ENCODE measurements around the gene DUSP12. TPM values are rescaled to one million over a fixed set of nuclear protein-coding genes. Genes with fewer than 3 reads are reported as not detected.

The DUSP12 gene
- total RNA-seq, 1 experiment from 2014 or later: 63.6 TPM

- intact Hi-C loops (cut with micrococcal nuclease; ENCODE audit: unreplicated experiment): no loop called here
- H3K36me3 ChIP-seq (ENCODE audit: insufficient read depth, low read length, poor library complexity, severe bottlenecking): peaks cover 6% of the 10 kb centered on the region
- DNase-seq (ENCODE audit: low spot score): no peak
These were observed 52.4 kb downstream of the DUSP12 start for GRCh38 chr1:161801955-161802354.

DNA sequence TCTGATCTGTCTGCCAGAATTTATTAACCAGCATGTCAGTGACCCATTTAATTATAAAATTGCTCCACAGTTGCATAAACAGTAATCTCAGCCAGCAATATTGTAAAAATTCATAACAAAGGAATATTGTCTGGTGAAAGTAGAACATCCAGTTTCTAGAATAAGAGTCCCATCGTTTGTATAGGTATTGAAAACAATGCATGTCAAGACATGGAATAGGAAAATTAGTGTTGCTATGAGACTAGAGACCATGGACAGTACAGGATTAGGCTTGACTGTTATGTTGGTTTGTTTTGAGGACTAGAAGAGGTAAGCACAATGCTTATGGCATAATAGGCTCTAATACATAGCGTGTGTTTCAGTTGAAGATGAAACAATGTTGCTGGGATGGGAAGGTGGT, 53.6 kb downstream of the DUSP12 start:
- peaks cover 5% of the 10 kb centered on the region for H3K36me3 ChIP-seq (ENCODE audit: insufficient read depth, low read length, poor library complexity, severe bottlenecking)
- no peaks in the 10 kb centered on the region for H3K27me3 ChIP-seq (replicated peaks; ENCODE audit: insufficient read depth, low read depth, low read length, poor library complexity)
- ChIA-PET CTCF (no interaction called here), POLR2A (ENCODE audit: low non-redundant PET) (no interaction called here)
- TF ChIP-seq, protein P1, sequence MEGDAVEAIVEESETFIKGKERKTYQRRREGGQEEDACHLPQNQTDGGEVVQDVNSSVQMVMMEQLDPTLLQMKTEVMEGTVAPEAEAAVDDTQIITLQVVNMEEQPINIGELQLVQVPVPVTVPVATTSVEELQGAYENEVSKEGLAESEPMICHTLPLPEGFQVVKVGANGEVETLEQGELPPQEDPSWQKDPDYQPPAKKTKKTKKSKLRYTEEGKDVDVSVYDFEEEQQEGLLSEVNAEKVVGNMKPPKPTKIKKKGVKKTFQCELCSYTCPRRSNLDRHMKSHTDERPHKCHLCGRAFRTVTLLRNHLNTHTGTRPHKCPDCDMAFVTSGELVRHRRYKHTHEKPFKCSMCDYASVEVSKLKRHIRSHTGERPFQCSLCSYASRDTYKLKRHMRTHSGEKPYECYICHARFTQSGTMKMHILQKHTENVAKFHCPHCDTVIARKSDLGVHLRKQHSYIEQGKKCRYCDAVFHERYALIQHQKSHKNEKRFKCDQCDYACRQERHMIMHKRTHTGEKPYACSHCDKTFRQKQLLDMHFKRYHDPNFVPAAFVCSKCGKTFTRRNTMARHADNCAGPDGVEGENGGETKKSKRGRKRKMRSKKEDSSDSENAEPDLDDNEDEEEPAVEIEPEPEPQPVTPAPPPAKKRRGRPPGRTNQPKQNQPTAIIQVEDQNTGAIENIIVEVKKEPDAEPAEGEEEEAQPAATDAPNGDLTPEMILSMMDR (conservative IDR thresholded peaks at IDR 0.05; ENCODE audit: low read depth, low read length): no peak
- TF ChIP-seq EZH2 (IDR thresholded peaks at IDR 0.05; ENCODE audit: borderline replicate concordance, low read depth, low read length, poor library complexity, severe bottlenecking): no peak
- no peaks in the 10 kb centered on the region for H3K9me3 ChIP-seq (ENCODE audit: low read depth, low read length, poor library complexity, severe bottlenecking)
- H3K4me1 ChIP-seq (ENCODE audit: insufficient read depth, low read length, poor library complexity, severe bottlenecking): no peaks in the 10 kb centered on the region
- no TSS peak for BruUV-seq (replicated peaks)
- intact Hi-C loops (cut with micrococcal nuclease; ENCODE audit: unreplicated experiment): no loop called here
- no peak for DNase-seq (ENCODE audit: low spot score)
- H3K4me3 ChIP-seq (ENCODE audit: low read depth, low read length, poor library complexity, severe bottlenecking): no peak overlapping the region
- H3K27ac ChIP-seq (ENCODE audit: low read depth, low read length, poor library complexity, severe bottlenecking): no peak overlapping the region

More at GRCh38 chr1:161801955-161802354, 52.4 kb downstream of the DUSP12 start:
- no TSS peak for BruUV-seq (replicated peaks)
- Histone ChIP-seq H3K9me3 (ENCODE audit: low read depth, low read length, poor library complexity, severe bottlenecking) (no peaks in the 10 kb centered on the region), H3K4me3 (ENCODE audit: low read depth, low read length, poor library complexity, severe bottlenecking) (no peak overlapping the region), H3K27me3 (replicated peaks; ENCODE audit: insufficient read depth, low read depth, low read length, poor library complexity) (no peaks in the 10 kb centered on the region), H3K4me1 (ENCODE audit: insufficient read depth, low read length, poor library complexity, severe bottlenecking) (no peaks in the 10 kb centered on the region), H3K27ac (ENCODE audit: low read depth, low read length, poor library complexity, severe bottlenecking) (no peak overlapping the region)
- ChIA-PET POLR2A (ENCODE audit: low non-redundant PET) (no interaction called here), CTCF (no interaction called here)
- no peak for TF ChIP-seq EZH2 (IDR thresholded peaks at IDR 0.05; ENCODE audit: borderline replicate concordance, low read depth, low read length, poor library complexity, severe bottlenecking)
- TF ChIP-seq, protein P1 (conservative IDR thresholded peaks at IDR 0.05; ENCODE audit: low read depth, low read length): no peak

DNA sequence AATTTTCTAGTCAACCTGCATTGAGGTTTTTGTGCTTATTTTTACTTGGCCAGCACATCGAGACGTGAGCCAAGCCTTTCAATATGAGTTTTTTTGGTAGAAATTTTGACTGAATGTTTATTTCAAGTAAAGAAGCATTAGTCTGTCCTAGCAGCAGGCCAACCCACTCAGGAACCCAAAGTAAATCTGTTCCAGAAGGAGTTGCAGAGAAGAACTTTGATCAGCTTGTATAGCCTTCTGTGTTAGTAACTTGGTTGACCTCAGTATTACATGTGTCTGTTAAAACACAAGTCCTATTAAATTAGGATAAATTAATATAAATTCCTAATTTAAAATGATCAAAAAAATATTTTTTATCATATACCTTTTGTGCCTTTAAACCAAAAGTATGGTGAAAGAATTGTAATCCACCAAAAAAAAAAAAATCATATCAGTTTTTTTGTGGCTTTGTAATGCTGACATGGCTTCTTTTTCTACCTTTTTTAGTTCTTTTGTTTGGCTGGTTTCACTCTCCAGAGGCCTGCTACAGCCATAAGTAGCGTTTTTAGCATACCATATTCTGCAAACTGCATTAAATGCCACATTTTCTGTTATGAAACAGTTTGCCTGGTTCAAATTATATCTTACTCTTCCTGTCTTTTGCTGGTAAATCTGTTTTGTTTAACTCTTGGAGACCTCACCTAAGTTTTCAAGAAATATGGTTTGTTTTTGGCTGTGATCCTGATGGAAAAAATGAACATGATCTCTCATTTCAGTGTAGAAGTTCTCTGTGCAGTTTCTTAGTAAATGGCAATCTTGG, 56.0 kb downstream of the DUSP12 start:
- intact Hi-C loops (cut with micrococcal nuclease; ENCODE audit: unreplicated experiment): no loop called here
- no TSS peak for BruUV-seq (replicated peaks)
- H3K4me3 ChIP-seq (ENCODE audit: low read depth, low read length, poor library complexity, severe bottlenecking): no peak overlapping the region
- CTCF ChIA-PET: no interaction called here
- H3K27ac ChIP-seq (ENCODE audit: low read depth, low read length, poor library complexity, severe bottlenecking): no peak overlapping the region
- peaks cover 4% of the 10 kb centered on the region for H3K9me3 ChIP-seq (ENCODE audit: low read depth, low read length, poor library complexity, severe bottlenecking)
- no peak for DNase-seq (ENCODE audit: low spot score)
- H3K36me3 ChIP-seq (ENCODE audit: insufficient read depth, low read length, poor library complexity, severe bottlenecking): peaks cover 5% of the 10 kb centered on the region
- POLR2A ChIA-PET (ENCODE audit: low non-redundant PET): no interaction called here
- H3K4me1 ChIP-seq (ENCODE audit: insufficient read depth, low read length, poor library complexity, severe bottlenecking): no peaks in the 10 kb centered on the region
- no peaks in the 10 kb centered on the region for H3K27me3 ChIP-seq (replicated peaks; ENCODE audit: insufficient read depth, low read depth, low read length, poor library complexity)
- TF ChIP-seq, protein P1 (conservative IDR thresholded peaks at IDR 0.05; ENCODE audit: low read depth, low read length): no peak
- TF ChIP-seq EZH2 (IDR thresholded peaks at IDR 0.05; ENCODE audit: borderline replicate concordance, low read depth, low read length, poor library complexity, severe bottlenecking): no peak

Other genes starting within 250 kb of the DUSP12 start
- not detected in 2 replicates for gene FCGR2A, start 244.3 kb upstream of the DUSP12 start, total RNA-seq (2021)
- 0.28 and 0.37 TPM in 2 replicates for gene HSPA6, start 225.2 kb upstream of the DUSP12 start, total RNA-seq (2021)
- not detected in 2 replicates for gene FCGR3A, start 200.0 kb upstream of the DUSP12 start, total RNA-seq (2021)
- gene FCGR3B, start 118.6 kb upstream of the DUSP12 start, total RNA-seq (2021): not detected in 2 replicates
- not detected in 2 replicates for gene FCGR2B, start 86.6 kb upstream of the DUSP12 start, total RNA-seq (2021)
- gene FCRLA, start 42.6 kb upstream of the DUSP12 start, total RNA-seq (2021): not detected in 2 replicates
- gene FCRLB, start 28.2 kb upstream of the DUSP12 start, total RNA-seq (2021): 0.35 and 0.67 TPM in 2 replicates
- gene ATF6, start 16.5 kb downstream of the DUSP12 start, total RNA-seq (2021): 21.8 and 24.4 TPM in 2 replicates

Data from A673 (cell line).